RWPE1 (cell line): ENCODE measurements around the gene TPST2.

Experiments
- CTCF ChIA-PET: fragments of 350-600 bp; sonication (Branson Sonifier 250); formaldehyde crosslinking; extraction: SDS; loops from one replicate; lab custom pipeline; 2021; lab: Yijun Ruan, JAX
- POLR2A ChIA-PET: fragments of 400-600 bp; formaldehyde crosslinking; extraction: SDS; loops from one replicate; lab custom pipeline; 2020; ENCODE audit warnings: antibody characterized with exemption; ENCODE audit not compliant: low non-redundant PET; lab: Yijun Ruan, JAX
- DNase-seq: peaks from one replicate; pipeline ENCODE4 v3.0.0; 2012; ENCODE audit warnings: low spot score
- H3K27ac ChIP-seq: fragments of 450-650 bp; 2 replicates; pipeline ENCODE4 v1.5.1; 2017
- CTCF ChIP-seq: fragments of 450-650 bp; conservative IDR thresholded peaks from 2 replicates; pipeline ENCODE4 v1.5.1; 2017; ENCODE audit warnings: low read depth, mild to moderate bottlenecking

The TPST2 gene

GRCh38 chr22:26484360-26484706 lies 105.6 kb downstream of the TPST2 start:
- DNase-seq: no peak
- no peak for TF ChIP-seq CTCF
- ChIA-PET CTCF (no interaction called here), POLR2A (no interaction called here)
- peak overlapping the region; percentile 84 for H3K27ac ChIP-seq

- H3K27ac ChIP-seq: peak within 1 kb of the TSS; percentile 84
- ChIA-PET POLR2A (interaction anchor here (1.1 kb wide), 1 partner anchor 12 kb away, joined by 3 read pairs; no protein-coding TSS in a partner anchor), CTCF (no interaction called here)
- peak; percentile 80 for DNase-seq
- no peak for TF ChIP-seq CTCF
Measured at GRCh38 chr22:26483439-26484359, 106.2 kb downstream of the TPST2 start, which contains the start of the genes HPS4 and SRRD. Gene HPS4, minus strand, starts transcription at chr22:26483783. Its CDS starts 2,021 bp downstream, at chr22:26481762. Gene SRRD, plus strand, starts transcription at chr22:26483877. Its CDS starts 14 bp downstream, at chr22:26483891.

- POLR2A ChIA-PET: interaction anchor here (1.1 kb wide), 1 partner anchor 12 kb away, joined by 3 read pairs; no protein-coding TSS in a partner anchor
- DNase-seq: no peak
- CTCF ChIA-PET: no interaction called here
Measured at GRCh38 chr22:26483043-26483438, 106.9 kb downstream of the TPST2 start.

GRCh38 chr22:26482161-26482560 lies 107.8 kb downstream of the TPST2 start:
- POLR2A ChIA-PET: no interaction called here
- no peak for DNase-seq
- H3K27ac ChIP-seq: no peak overlapping the region
- CTCF ChIA-PET: interaction anchor here (0.6 kb wide), 1 partner anchor 1815 kb away, joined by 4 read pairs; no protein-coding TSS in a partner anchor
- no peak for TF ChIP-seq CTCF

More at GRCh38 chr22:26483043-26483438, 106.9 kb downstream of the TPST2 start:
- peak overlapping the region; percentile 84 for H3K27ac ChIP-seq
- no peak for TF ChIP-seq CTCF

- no peak for DNase-seq
- TF ChIP-seq CTCF: no peak
- ChIA-PET CTCF (no interaction called here), POLR2A (no interaction called here)
- no peak overlapping the region for H3K27ac ChIP-seq
Measured at GRCh38 chr22:26481694-26482093, 108.2 kb downstream of the TPST2 start.

- CTCF ChIA-PET: no interaction called here
- DNase-seq: no peak
Measured at GRCh38 chr22:26481112-26481693, 108.7 kb downstream of the TPST2 start.

More at GRCh38 chr22:26481112-26481693, 108.7 kb downstream of the TPST2 start:
- TF ChIP-seq CTCF: no peak
- no peak overlapping the region for H3K27ac ChIP-seq
- POLR2A ChIA-PET: no interaction called here
